Measurements from ENCODE around the gene CBR3.
A peak's percentile ranks its signal among the peaks of the same experiment; 100 is the strongest.
"Not testable (repeated sequence)": the region's sequence is repeated elsewhere in the genome, so short reads cannot be mapped to it uniquely, and the experiment has no call there.

Gene CBR3

GRCh38 chr21:36117286-36117741, 17.6 kb upstream of the CBR3 start:
- DNase-seq (ENCODE audit: low read depth), result no peak

- no peak for DNase-seq (ENCODE audit: low read depth)
Observed at GRCh38 chr21:36120304-36120888, 14.5 kb upstream of the CBR3 start.

- no peak for DNase-seq (ENCODE audit: low read depth)
Observed at GRCh38 chr21:36122977-36123376, 11.9 kb upstream of the CBR3 start.

GRCh38 chr21:36124395-36124794, 10.5 kb upstream of the CBR3 start:
- no peak for DNase-seq (ENCODE audit: low read depth)

GRCh38 chr21:36125512-36126207, 9.2 kb upstream of the CBR3 start:
- DNase-seq (ENCODE audit: low read depth), result no peak

- DNase-seq (ENCODE audit: low read depth), result no peak
Observed at GRCh38 chr21:36126208-36126565, 8.7 kb upstream of the CBR3 start.

- no peak for DNase-seq (ENCODE audit: low read depth)
Observed at GRCh38 chr21:36126621-36127110, 8.2 kb upstream of the CBR3 start.

GRCh38 chr21:36127250-36127904, 7.5 kb upstream of the CBR3 start:
- DNase-seq (ENCODE audit: low read depth), result no peak

- no peak for DNase-seq (ENCODE audit: low read depth)
Observed at GRCh38 chr21:36127977-36128376, 6.9 kb upstream of the CBR3 start.

GRCh38 chr21:36129219-36129618, 5.7 kb upstream of the CBR3 start:
- no peak for DNase-seq (ENCODE audit: low read depth)

GRCh38 chr21:36130414-36130762, 4.5 kb upstream of the CBR3 start:
- not testable (repeated sequence) for DNase-seq (ENCODE audit: low read depth)

- DNase-seq (ENCODE audit: low read depth), result not testable (repeated sequence)
Observed at GRCh38 chr21:36130839-36131238, 4.0 kb upstream of the CBR3 start.

GRCh38 chr21:36132696-36133095, 2.2 kb upstream of the CBR3 start:
- no peak for DNase-seq (ENCODE audit: low read depth)

GRCh38 chr21:36135391-36136102, 668 bp downstream of the CBR3 start:
- DNase-seq (ENCODE audit: low read depth), result peak; percentile 68

GRCh38 chr21:36139791-36140190, 4.9 kb downstream of the CBR3 start:
- not testable (repeated sequence) for DNase-seq (ENCODE audit: low read depth)

GRCh38 chr21:36141513-36141925, 6.6 kb downstream of the CBR3 start:
- DNase-seq (ENCODE audit: low read depth), result peak; percentile 78

GRCh38 chr21:36144233-36144632, 9.4 kb downstream of the CBR3 start:
- not testable (repeated sequence) for DNase-seq (ENCODE audit: low read depth)

GRCh38 chr21:36145259-36145658, 10.4 kb downstream of the CBR3 start:
- no peak for DNase-seq (ENCODE audit: low read depth)

GRCh38 chr21:36147911-36148310, 13.0 kb downstream of the CBR3 start:
- no peak for DNase-seq (ENCODE audit: low read depth)

- DNase-seq (ENCODE audit: low read depth), result no peak
Observed at GRCh38 chr21:36148886-36149285, 14.0 kb downstream of the CBR3 start.

GRCh38 chr21:36149788-36150711, 15.2 kb downstream of the CBR3 start:
- no peak for DNase-seq (ENCODE audit: low read depth)

Measured in HS-5 (cell line).